Stimulated activated effector memory CD8-positive, alpha-beta T cell treated with anti-CD3 and anti-CD28 coated beads, Interleukin-12 subunit alpha, Interleukin-12 subunit beta, amount 100 ng/mL, for 72 hours (primary cell): ENCODE results near the gene PCDHGA6.
"Not testable (repeated sequence)": the region's sequence is repeated elsewhere in the genome, so short reads cannot be mapped to it uniquely, and the experiment has no call there.

Experiments
- ATAC-seq: fragments of 150-1000 bp; cut with Tn5 transposase; 2 replicates; pipeline ENCODE4 v1.10.0; 2021
- DNase-seq, 2 donors: peaks; one replicate each; pipeline ENCODE4 v3.0.0; 2021 to 2022; ENCODE audit warnings: low spot score in 2 of 2
- H3K27ac Mint-ChIP-seq: one replicate; pipeline ENCODE4 v1.8.0; 2022; ENCODE audit warnings: mild to moderate bottlenecking, mixed read lengths
- H3K36me3 Mint-ChIP-seq: one replicate; pipeline ENCODE4 v1.8.0; 2022; ENCODE audit warnings: mild to moderate bottlenecking, mixed read lengths
- H3K4me1 Mint-ChIP-seq: one replicate; pipeline ENCODE4 v1.8.0; 2022; ENCODE audit warnings: mixed read lengths
- H3K4me3 Mint-ChIP-seq: one replicate; pipeline ENCODE4 v1.8.0; 2022; ENCODE audit warnings: mild to moderate bottlenecking, mixed read lengths
- H3K9me3 Mint-ChIP-seq: one replicate; pipeline ENCODE4 v1.8.0; 2022; ENCODE audit warnings: mixed read lengths

The PCDHGA6 gene

GRCh38 chr5:141375444-141376155 lies 1.9 kb downstream of the PCDHGA6 start:
- ATAC-seq, H3K9me3 Mint-ChIP-seq, H3K36me3 Mint-ChIP-seq: not testable (repeated sequence)

GRCh38 chr5:141382469-141383294 lies 9.0 kb downstream of the PCDHGA6 start, which contains the start of gene PCDHGA7:
Gene PCDHGA7, plus strand, starts transcription at chr5:141382742. Its CDS starts 158 bp downstream, at chr5:141382900.
- Mint-ChIP-seq H3K4me3 (peak within 1 kb of the TSS; percentile 36), H3K9me3 (peaks cover 3% of the 10 kb centered on the region), H3K4me1 (no peaks in the 10 kb centered on the region), H3K27ac (no peak within 1 kb of the TSS), H3K36me3 (peaks cover 6% of the 10 kb centered on the region)
- ATAC-seq (no peak), DNase-seq (no peak)

More at GRCh38 chr5:141375444-141376155, 1.9 kb downstream of the PCDHGA6 start:
- not testable (repeated sequence) for H3K27ac Mint-ChIP-seq, DNase-seq, H3K4me3 Mint-ChIP-seq, H3K4me1 Mint-ChIP-seq

GRCh38 chr5:141383345-141383744 lies 9.7 kb downstream of the PCDHGA6 start:
- no peak overlapping the region for H3K4me3 Mint-ChIP-seq
- H3K4me1 Mint-ChIP-seq, result no peaks in the 10 kb centered on the region
- DNase-seq, result no peak
- no peak overlapping the region for H3K27ac Mint-ChIP-seq
- peaks cover 3% of the 10 kb centered on the region for H3K9me3 Mint-ChIP-seq
- no peak for ATAC-seq
- peaks cover 6% of the 10 kb centered on the region for H3K36me3 Mint-ChIP-seq

GRCh38 chr5:141384471-141385267 lies 11.0 kb downstream of the PCDHGA6 start:
- Mint-ChIP-seq H3K27ac (no peak overlapping the region), H3K4me1 (no peaks in the 10 kb centered on the region), H3K4me3 (no peak overlapping the region), H3K9me3 (peaks cover 8% of the 10 kb centered on the region), H3K36me3 (peaks cover 6% of the 10 kb centered on the region)
- DNase-seq (no peak), ATAC-seq (no peak)

- not testable (repeated sequence) for H3K27ac Mint-ChIP-seq, H3K4me3 Mint-ChIP-seq, H3K4me1 Mint-ChIP-seq, DNase-seq, H3K36me3 Mint-ChIP-seq
- H3K9me3 Mint-ChIP-seq, result peaks cover 16% of the 10 kb centered on the region
- ATAC-seq, result peak; percentile 53
Measured at GRCh38 chr5:141387557-141388311, 14.0 kb downstream of the PCDHGA6 start, which contains the start of gene PCDHGB4. Gene PCDHGB4, plus strand, starts transcription at chr5:141387698. Its CDS starts 187 bp downstream, at chr5:141387885.

GRCh38 chr5:141388661-141389060 lies 15.0 kb downstream of the PCDHGA6 start:
- H3K4me1 Mint-ChIP-seq, result no peaks in the 10 kb centered on the region
- H3K27ac Mint-ChIP-seq, result no peak overlapping the region
- peaks cover 13% of the 10 kb centered on the region for H3K9me3 Mint-ChIP-seq
- no peaks in the 10 kb centered on the region for H3K36me3 Mint-ChIP-seq
- no peak overlapping the region for H3K4me3 Mint-ChIP-seq
- ATAC-seq (no peak), DNase-seq (no peak)

GRCh38 chr5:141389153-141390042 lies 15.7 kb downstream of the PCDHGA6 start:
- ATAC-seq (no peak), DNase-seq (no peak)
- Mint-ChIP-seq H3K36me3 (peaks cover 5% of the 10 kb centered on the region), H3K4me1 (no peaks in the 10 kb centered on the region), H3K9me3 (peaks cover 16% of the 10 kb centered on the region), H3K4me3 (no peak overlapping the region), H3K27ac (no peak overlapping the region)

- ATAC-seq (no peak), DNase-seq (no peak)
- Mint-ChIP-seq H3K9me3 (peaks cover 16% of the 10 kb centered on the region), H3K4me3 (no peak within 1 kb of the TSS), H3K27ac (no peak within 1 kb of the TSS), H3K36me3 (peaks cover 5% of the 10 kb centered on the region), H3K4me1 (no peaks in the 10 kb centered on the region)
Measured at GRCh38 chr5:141392429-141393198, 18.9 kb downstream of the PCDHGA6 start, which contains the start of gene PCDHGA8. Gene PCDHGA8, plus strand, starts transcription at chr5:141392633. Its CDS starts 181 bp downstream, at chr5:141392814.

- DNase-seq (no peak), ATAC-seq (no peak)
- Mint-ChIP-seq H3K36me3 (peaks cover 5% of the 10 kb centered on the region), H3K9me3 (peaks cover 16% of the 10 kb centered on the region), H3K4me3 (no peak overlapping the region), H3K4me1 (no peaks in the 10 kb centered on the region), H3K27ac (no peak overlapping the region)
Measured at GRCh38 chr5:141393267-141393666, 19.6 kb downstream of the PCDHGA6 start.

- ATAC-seq, H3K4me3 Mint-ChIP-seq, DNase-seq, H3K4me1 Mint-ChIP-seq, H3K27ac Mint-ChIP-seq, H3K36me3 Mint-ChIP-seq: not testable (repeated sequence)
- H3K9me3 Mint-ChIP-seq, result peaks cover 12% of the 10 kb centered on the region
Measured at GRCh38 chr5:141394401-141395187, 20.9 kb downstream of the PCDHGA6 start.

GRCh38 chr5:141397756-141398551 lies 24.3 kb downstream of the PCDHGA6 start, which contains the start of gene PCDHGB5:
Gene PCDHGB5, plus strand, starts transcription at chr5:141397947. Its CDS starts 181 bp downstream, at chr5:141398128.
- not testable (repeated sequence) for H3K36me3 Mint-ChIP-seq, H3K9me3 Mint-ChIP-seq, H3K4me1 Mint-ChIP-seq, DNase-seq, H3K27ac Mint-ChIP-seq
- H3K4me3 Mint-ChIP-seq, result peak within 1 kb of the TSS; percentile 36
- peak; percentile 78 for ATAC-seq

GRCh38 chr5:141398608-141399007 lies 24.9 kb downstream of the PCDHGA6 start:
- Mint-ChIP-seq H3K27ac (no peak overlapping the region), H3K9me3 (peaks cover 7% of the 10 kb centered on the region), H3K4me3 (no peak overlapping the region), H3K4me1 (no peaks in the 10 kb centered on the region), H3K36me3 (peaks cover 5% of the 10 kb centered on the region)
- no peak for ATAC-seq
- DNase-seq, result no peak
